ENCODE results near the gene EFHC1. TPM values are rescaled to one million over a fixed set of nuclear protein-coding genes. Genes with fewer than 3 reads are reported as not detected.

EFHC1 gene
- total RNA-seq, 4 donors from 2014 or later = 39.4 to 96.5 (median 41.6) TPM

GRCh38 chr6:52474173-52474572 lies 54.0 kb downstream of the EFHC1 start:
- Histone ChIP-seq H3K27me3 (no peaks in the 10 kb centered on the region), H3K4me1 (no peaks in the 10 kb centered on the region), H3K36me3 (no peaks in the 10 kb centered on the region), H3K4me3 (replicated peaks in 1 of 3) (no peak overlapping the region), H3K9me3 (no peaks in the 10 kb centered on the region), H3K27ac (no peak overlapping the region)
- no peak for TF ChIP-seq POLR2A (IDR thresholded peaks at IDR 0.05)
- TF ChIP-seq CTCF (IDR thresholded peaks at IDR 0.05) = no peak
- no peak for DNase-seq
- intact Hi-C loops (cut with DNase I) = no loop called here
- 96 to 97% methylated on average over 4 of the region's 4 CpGs for WGBS, 2 donors

DNA sequence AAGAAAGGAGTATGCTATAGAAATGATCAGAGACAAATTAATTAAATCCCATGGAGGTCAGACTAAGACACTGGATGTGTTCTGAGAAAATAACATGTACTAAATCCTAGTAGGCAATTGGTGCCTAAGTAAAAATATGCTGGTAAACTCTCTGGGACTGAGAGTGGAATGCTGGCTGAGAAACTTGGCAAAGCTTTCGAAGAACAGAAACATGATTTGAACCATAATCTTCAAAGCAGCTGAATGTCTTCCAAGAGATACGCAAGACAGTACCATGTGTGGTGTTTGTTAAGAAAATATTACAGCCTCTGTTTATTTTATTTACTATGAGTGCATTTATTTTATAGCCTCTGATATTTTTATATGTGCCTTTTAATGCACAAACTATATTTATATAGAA lies 55.2 kb downstream of the EFHC1 start:
- Histone ChIP-seq H3K9me3 (no peaks in the 10 kb centered on the region), H3K27ac (no peak overlapping the region), H3K36me3 (peaks cover 0 to 5% of the 10 kb centered on the region in 2 donors), H3K4me1 (no peaks in the 10 kb centered on the region), H3K4me3 (replicated peaks in 1 of 3) (no peak overlapping the region), H3K27me3 (no peaks in the 10 kb centered on the region)
- WGBS, 2 donors = 75 to 88% methylated on average over 2 of the region's 2 CpGs
- intact Hi-C loops (cut with DNase I) = no loop called here
- no peak for DNase-seq
- TF ChIP-seq POLR2A (IDR thresholded peaks at IDR 0.05) (no peak), CTCF (IDR thresholded peaks at IDR 0.05) (no peak)

DNA sequence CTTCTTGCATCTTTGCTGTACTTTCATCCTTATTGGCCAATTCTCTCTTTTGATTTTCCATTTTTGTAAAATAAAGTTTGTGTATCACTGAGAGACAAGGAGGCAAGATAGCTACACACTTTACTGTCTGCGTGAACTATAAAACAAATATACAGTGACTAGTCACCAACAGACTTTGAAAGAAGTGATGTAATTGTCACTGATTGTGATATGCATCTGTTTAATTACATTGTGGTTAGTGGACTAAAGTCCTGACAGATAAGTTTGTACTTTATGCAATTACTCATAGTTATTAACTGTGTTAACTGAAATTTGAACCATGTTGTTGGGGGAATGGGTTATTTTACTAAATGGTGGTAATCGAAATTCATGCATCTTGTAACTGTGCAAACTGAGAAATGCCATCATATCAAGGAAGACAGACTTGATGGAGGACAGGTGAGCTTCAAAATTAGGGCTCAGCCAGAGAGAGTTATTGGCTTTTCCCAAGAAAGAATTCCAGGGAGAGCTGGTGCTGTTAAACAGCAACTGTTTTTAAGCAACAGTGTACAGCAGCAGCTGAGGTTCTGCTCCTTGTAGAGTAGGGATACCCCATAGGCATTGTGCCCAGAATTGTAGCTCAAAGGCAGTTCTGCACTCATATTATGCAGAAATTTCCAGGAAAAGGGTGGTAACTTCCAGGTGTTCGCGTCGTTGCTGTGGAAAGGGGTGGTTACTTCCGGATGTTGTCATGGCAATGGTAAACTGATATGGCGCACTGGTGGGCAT lies 62.9 kb downstream of the EFHC1 start:
- intact Hi-C loops (cut with DNase I) = no loop called here
- DNase-seq = no peak
- no peaks in the 10 kb centered on the region for H3K9me3 ChIP-seq
- H3K27ac ChIP-seq = no peak overlapping the region
- H3K27me3 ChIP-seq = no peaks in the 10 kb centered on the region
- TF ChIP-seq POLR2A (IDR thresholded peaks at IDR 0.05) (no peak), CTCF (IDR thresholded peaks at IDR 0.05) (no peak)
- 83 to 84% methylated on average over 7 of the region's 7 CpGs for WGBS, 2 donors
- peaks cover 0 to 5% of the 10 kb centered on the region in 2 donors for H3K36me3 ChIP-seq
- no peaks in the 10 kb centered on the region for H3K4me1 ChIP-seq
- no peak overlapping the region for H3K4me3 ChIP-seq (replicated peaks in 1 of 3)

- intact Hi-C loops (cut with DNase I) = no loop called here
- H3K9me3 ChIP-seq = no peaks in the 10 kb centered on the region
- WGBS, 2 donors = 86 to 94% methylated on average over 3 of the region's 3 CpGs
- H3K27ac ChIP-seq = no peak overlapping the region
- no peak for TF ChIP-seq POLR2A (IDR thresholded peaks at IDR 0.05)
- no peak for TF ChIP-seq CTCF (IDR thresholded peaks at IDR 0.05)
- H3K4me3 ChIP-seq (replicated peaks in 1 of 3) = no peak overlapping the region
- no peak for DNase-seq
- no peaks in the 10 kb centered on the region for H3K4me1 ChIP-seq
- H3K36me3 ChIP-seq = peaks cover 0 to 5% of the 10 kb centered on the region in 2 donors
- H3K27me3 ChIP-seq = no peaks in the 10 kb centered on the region
These were observed 63.5 kb downstream of the EFHC1 start for GRCh38 chr6:52483671-52484003.

DNA sequence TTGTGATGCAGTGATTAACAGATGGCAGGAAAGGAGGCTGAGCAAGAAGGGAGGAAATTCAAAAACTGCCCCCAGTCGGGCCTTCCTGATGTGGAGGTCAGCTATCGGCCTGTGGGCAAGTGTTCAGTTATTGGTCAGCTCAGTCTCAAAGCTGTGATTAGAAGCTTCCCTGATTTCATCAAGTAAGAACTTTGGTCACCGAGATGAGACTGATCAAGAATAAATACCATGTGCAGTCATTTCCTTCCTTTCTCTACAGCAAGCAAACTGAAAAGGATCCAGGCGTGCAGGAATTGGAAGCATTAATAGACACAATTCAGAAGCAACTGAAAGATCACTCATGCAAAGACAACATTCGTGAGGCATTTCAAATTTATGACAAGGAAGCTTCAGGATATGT lies 69.7 kb downstream of the EFHC1 start:
- H3K9me3 ChIP-seq = no peaks in the 10 kb centered on the region
- H3K4me1 ChIP-seq = no peaks in the 10 kb centered on the region
- TF ChIP-seq CTCF (IDR thresholded peaks at IDR 0.05) (no peak), POLR2A (IDR thresholded peaks at IDR 0.05) (no peak)
- intact Hi-C loops (cut with DNase I) = no loop called here
- H3K4me3 ChIP-seq (replicated peaks in 1 of 3) = no peak overlapping the region
- no peaks in the 10 kb centered on the region for H3K27me3 ChIP-seq
- 74 to 83% methylated on average over 5 of the region's 5 CpGs for WGBS, 2 donors
- no peaks in the 10 kb centered on the region for H3K36me3 ChIP-seq
- no peak overlapping the region for H3K27ac ChIP-seq
- DNase-seq = no peak

All from thyroid gland (tissue), 4 donors.